Skeletal muscle tissue (tissue), 4 donors: Measurements from ENCODE around the gene GALNT18. TPM values are rescaled to one million over a fixed set of nuclear protein-coding genes. Genes with fewer than 3 reads are reported as not detected.

Source experiments
- H3K27ac ChIP-seq: one replicate; pipeline ENCODE4 v1.7.0; 2013; ENCODE audit warnings: mild to moderate bottlenecking, low read depth, low read length, inconsistent platforms
- H3K27me3 ChIP-seq, 3 donors: one replicate each; pipeline ENCODE4 v1.7.0; 2013; ENCODE audit warnings: low read length in 3 of 3; ENCODE audit not compliant: control insufficient read depth in 3 of 3, insufficient read depth in 3 of 3
- H3K36me3 ChIP-seq, 3 donors: one replicate each; pipeline ENCODE4 v1.7.0; 2013; ENCODE audit warnings: low read length in 3 of 3; ENCODE audit not compliant: control insufficient read depth in 3 of 3, insufficient read depth in 3 of 3
- H3K4me1 ChIP-seq, 3 donors: one replicate each; pipeline ENCODE4 v1.7.0; 2013; ENCODE audit warnings: low read length in 3 of 3, mild to moderate bottlenecking in 3 of 3; ENCODE audit not compliant: control insufficient read depth in 3 of 3, insufficient read depth in 3 of 3
- H3K4me3 ChIP-seq, 3 donors: one replicate each; pipeline ENCODE4 v1.7.0; 2013; ENCODE audit warnings: low read length in 3 of 3
- H3K9ac ChIP-seq, 3 donors: one replicate each; pipeline ENCODE4 v1.7.0; 2013; ENCODE audit warnings: low read length in 3 of 3, mild to moderate bottlenecking in 3 of 3, moderate library complexity in 2 of 3, low read depth in 1 of 3
- H3K9me3 ChIP-seq, 3 donors: one replicate each; pipeline ENCODE4 v1.7.0; 2013; ENCODE audit warnings: low read length in 3 of 3; ENCODE audit not compliant: control insufficient read depth in 3 of 3
- total RNA-seq: library from RNA; depleted of rRNA; stranded (reverse); fragments of >200 nt; gene quantifications from one replicate; pipeline ENCODE4 v1.2.3, GENCODE V29; 2014
- donor health status: Osteomylitis.

The GALNT18 gene
- total RNA-seq, 1 donor from 2014 or later, result 9.4 TPM

DNA sequence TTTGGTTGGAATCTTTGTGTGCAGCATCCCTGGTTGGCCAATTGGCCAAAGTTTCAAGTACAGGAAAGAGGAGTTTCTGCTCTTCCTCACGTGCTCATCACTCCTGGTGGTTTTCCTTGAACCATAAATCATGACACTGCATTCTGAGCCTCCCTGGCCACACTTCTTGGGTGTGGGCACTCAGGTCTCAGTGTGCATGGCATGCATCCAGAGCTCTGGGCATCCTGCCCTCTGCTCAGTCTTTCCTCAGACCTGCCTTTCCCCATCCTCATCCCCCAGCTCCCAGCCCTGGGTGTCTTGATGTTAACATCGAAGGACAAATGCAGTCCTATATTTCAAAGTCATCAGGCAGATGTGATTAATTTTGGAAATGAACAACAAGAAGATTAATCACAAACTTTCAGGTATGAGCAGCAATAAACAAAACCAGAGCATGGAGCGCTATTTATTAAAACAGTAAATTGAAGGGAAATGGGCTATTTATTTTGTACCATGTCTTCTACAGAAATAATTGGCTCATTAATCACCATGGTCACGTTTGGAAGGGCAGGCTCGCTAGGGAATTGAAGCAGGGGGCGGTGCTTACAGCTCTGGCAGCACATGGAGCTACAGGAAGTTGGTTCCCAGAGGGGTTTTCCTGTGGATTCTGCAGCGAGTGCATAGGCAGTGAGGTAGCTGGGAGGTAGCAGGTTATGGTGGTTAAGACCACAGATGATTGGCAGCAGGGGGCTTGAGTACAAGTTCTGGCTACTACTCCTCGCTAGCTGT, 358.4 kb downstream of the GALNT18 start:
- Histone ChIP-seq H3K36me3 (no peaks in the 10 kb centered on the region), H3K27ac (no peak overlapping the region), H3K27me3 (no peaks in the 10 kb centered on the region), H3K9me3 (no peaks in the 10 kb centered on the region), H3K4me3 (no peak overlapping the region), H3K4me1 (peaks cover 3 to 7% (median 6%) of the 10 kb centered on the region in 3 donors), H3K9ac (no peak overlapping the region)

DNA sequence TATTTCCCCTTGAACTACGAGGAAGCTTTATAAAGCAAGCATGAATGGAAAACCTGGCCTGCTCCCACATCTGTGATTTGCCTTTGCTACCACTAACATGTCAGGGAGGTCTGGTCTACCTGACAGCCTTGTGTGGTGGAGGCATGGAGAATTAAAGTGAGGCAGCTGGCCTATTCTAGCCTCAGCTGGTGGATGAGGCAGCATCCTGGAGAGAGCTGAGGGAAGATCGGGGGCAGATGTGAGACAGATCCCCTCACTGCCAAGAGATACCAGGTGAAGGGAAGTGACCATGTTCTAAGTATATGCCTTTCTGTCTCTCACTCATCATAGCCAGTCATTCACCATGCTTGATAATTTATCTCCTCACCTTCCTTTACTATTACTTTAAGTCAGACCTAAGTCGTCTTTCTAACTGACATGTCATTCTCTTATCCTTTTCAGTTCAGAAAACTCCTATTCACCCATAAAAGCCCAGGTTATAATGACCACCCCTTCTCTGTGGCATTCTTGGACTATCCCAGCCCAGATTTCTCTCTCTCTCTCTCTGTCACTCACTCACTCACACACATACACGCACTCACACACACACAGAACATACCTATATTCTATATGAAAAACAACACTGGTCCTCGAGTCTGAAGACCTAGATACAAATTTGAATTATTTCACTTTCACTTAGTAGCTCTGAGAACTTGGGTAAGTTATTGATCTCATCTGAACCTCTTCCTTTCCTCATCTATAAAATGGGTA, 359.5 kb downstream of the GALNT18 start:
- no peaks in the 10 kb centered on the region for H3K36me3 ChIP-seq
- H3K9ac ChIP-seq, result no peak overlapping the region

DNA sequence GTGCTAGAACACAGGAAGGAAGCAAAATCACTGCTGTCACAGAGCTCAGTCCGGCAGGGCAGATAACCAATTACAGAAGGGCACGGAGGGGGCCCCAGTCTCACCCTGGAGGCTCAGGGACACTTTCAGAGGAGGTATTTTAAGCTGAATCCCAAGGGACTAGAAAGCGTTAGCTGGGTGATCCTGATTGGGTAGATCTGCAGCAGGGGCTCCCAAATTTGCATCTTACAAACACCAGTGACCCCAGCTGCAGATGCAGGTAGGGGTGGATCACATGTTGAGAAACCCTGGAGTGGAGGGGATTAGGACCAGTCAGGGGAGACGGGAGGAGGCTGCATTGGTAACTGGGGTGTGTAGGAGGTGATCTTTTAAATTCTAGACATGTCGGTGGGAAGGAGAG, 360.2 kb downstream of the GALNT18 start:
- H3K4me1 ChIP-seq, result peaks cover 3 to 7% (median 6%) of the 10 kb centered on the region in 3 donors
- H3K4me3 ChIP-seq, result no peak overlapping the region
- no peak overlapping the region for H3K9ac ChIP-seq
- H3K27me3 ChIP-seq, result no peaks in the 10 kb centered on the region
- no peaks in the 10 kb centered on the region for H3K9me3 ChIP-seq
- H3K27ac ChIP-seq, result no peak overlapping the region
- H3K36me3 ChIP-seq, result no peaks in the 10 kb centered on the region

More for the DNA sequence above, 359.5 kb downstream of the GALNT18 start:
- Histone ChIP-seq H3K4me3 (no peak overlapping the region), H3K27me3 (no peaks in the 10 kb centered on the region), H3K9me3 (no peaks in the 10 kb centered on the region), H3K4me1 (peaks cover 3 to 7% (median 6%) of the 10 kb centered on the region in 3 donors), H3K27ac (no peak overlapping the region)

DNA sequence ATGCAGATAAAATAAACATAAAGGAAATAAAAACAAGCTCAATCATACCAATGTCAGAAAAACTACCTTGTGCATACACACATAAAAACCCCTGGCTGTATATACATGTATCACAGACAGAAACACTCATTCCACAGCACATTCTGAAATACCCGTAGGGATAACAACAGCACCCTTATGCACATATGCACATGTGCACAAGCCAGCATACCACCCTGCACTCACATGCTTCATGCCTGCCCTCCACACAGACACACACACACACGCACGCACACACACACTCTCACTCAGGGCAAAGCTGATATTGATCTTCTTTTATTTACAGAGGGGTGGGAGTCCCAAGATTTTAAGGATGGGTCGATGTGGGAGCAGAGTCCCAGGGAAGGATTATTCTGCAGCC, 360.9 kb downstream of the GALNT18 start:
- Histone ChIP-seq H3K27me3 (no peaks in the 10 kb centered on the region), H3K9me3 (no peaks in the 10 kb centered on the region), H3K9ac (no peak overlapping the region), H3K4me1 (peaks cover 3 to 7% (median 6%) of the 10 kb centered on the region in 3 donors), H3K27ac (no peak overlapping the region), H3K4me3 (no peak overlapping the region), H3K36me3 (no peaks in the 10 kb centered on the region)

DNA sequence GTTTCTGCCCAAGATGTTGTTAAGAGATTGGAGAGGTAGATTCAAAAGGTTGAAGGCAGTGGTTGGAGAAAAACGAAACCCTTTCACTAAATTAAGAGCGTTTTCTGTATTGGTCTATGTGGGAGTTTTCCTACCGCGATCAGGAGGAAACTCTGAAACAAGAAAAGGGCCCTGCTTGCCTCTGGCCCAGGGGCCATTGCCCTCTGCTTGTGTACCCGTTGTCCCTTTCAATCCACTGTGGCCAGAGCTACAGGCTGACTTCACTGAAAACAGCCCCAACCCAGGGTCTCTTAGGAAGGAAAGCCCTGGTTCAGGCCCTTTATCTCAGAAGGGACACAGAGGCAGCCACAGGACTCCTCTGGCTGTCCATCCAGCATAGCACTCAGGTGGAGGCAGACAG, 367.8 kb downstream of the GALNT18 start:
- H3K9me3 ChIP-seq, result no peaks in the 10 kb centered on the region
- no peaks in the 10 kb centered on the region for H3K27me3 ChIP-seq
- no peaks in the 10 kb centered on the region for H3K36me3 ChIP-seq
- H3K27ac ChIP-seq, result no peak overlapping the region
- no peaks in the 10 kb centered on the region for H3K4me1 ChIP-seq
- H3K4me3 ChIP-seq, result no peak overlapping the region
- no peak overlapping the region for H3K9ac ChIP-seq

DNA sequence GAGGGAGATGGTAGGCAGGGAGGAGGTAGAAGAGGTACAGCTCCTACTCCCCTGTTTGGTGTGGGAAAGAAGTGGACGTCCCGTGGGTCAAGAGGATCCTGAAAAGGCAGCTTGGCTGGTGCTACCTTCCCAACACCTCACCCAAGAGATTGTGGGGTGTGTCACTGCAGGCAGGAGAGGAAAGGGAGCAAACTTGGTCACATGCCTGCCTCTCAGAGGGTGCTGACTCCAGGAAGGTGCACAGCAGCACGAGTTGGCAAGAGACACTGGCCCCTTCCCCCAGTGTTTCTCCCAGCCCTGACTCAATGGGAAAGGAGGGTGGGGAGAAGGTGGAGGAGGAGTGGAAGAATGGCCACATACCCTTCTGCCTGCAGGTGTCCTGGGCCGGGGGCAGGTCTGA, 368.3 kb downstream of the GALNT18 start:
- Histone ChIP-seq H3K27ac (no peak overlapping the region), H3K9ac (no peak overlapping the region), H3K4me3 (no peak overlapping the region), H3K9me3 (no peaks in the 10 kb centered on the region), H3K36me3 (no peaks in the 10 kb centered on the region), H3K27me3 (no peaks in the 10 kb centered on the region), H3K4me1 (no peaks in the 10 kb centered on the region)

- no peaks in the 10 kb centered on the region for H3K27me3 ChIP-seq
- H3K36me3 ChIP-seq, result no peaks in the 10 kb centered on the region
- H3K4me1 ChIP-seq, result no peaks in the 10 kb centered on the region
- no peaks in the 10 kb centered on the region for H3K9me3 ChIP-seq
- no peak overlapping the region for H3K4me3 ChIP-seq
- no peak overlapping the region for H3K27ac ChIP-seq
- H3K9ac ChIP-seq, result no peak overlapping the region
Observed at GRCh38 chr11:11252403-11252802, 369.4 kb downstream of the GALNT18 start.

DNA sequence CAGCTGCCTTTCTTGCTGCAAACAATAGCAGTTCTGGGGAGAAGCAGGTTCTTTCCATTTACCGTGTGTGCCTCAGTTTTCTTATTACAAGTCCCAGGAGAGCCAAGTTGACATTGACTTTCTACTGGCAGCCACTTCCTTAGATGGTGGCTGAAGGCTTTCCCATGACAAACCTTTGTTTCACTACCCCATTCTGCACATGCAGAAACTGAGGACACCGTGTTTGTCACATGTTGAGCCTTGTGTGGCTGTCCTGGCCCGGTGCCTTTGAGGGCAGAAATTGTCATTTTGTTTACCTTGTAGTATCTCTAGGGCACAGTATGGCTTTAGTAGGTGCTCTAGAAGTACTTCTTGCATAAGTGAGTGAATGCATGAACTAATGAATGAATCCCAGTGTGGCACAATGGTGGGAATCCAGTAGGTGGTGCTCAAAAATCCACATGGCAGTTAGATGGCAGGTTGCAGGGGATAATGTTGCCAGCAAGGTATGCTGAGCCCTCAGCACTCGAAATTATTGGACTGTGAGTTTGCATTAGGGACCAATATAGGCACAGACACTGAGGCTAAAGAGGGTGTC, 370.3 kb downstream of the GALNT18 start:
- no peaks in the 10 kb centered on the region for H3K4me1 ChIP-seq
- no peaks in the 10 kb centered on the region for H3K27me3 ChIP-seq
- H3K9ac ChIP-seq, result no peak overlapping the region
- no peaks in the 10 kb centered on the region for H3K36me3 ChIP-seq
- no peak overlapping the region for H3K27ac ChIP-seq
- H3K9me3 ChIP-seq, result no peaks in the 10 kb centered on the region
- no peak overlapping the region for H3K4me3 ChIP-seq

DNA sequence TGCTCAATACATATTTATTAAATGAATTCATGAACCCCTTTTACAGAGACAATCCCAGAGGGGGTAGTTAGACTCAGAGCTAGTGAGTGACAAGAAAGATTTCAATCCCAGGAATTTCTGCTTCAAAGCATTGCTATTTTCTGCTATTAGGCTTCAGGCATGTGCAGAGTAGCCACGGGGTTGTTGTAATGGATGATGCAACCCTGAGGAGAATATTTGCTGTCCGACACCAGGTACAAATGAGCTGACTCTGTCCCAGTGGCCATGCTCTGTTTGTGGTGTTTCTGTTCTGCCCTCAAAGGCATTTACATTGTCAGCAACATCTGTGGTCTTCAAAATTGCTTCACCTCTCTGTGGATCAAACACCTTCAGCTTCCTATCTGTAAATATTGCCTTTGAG, 371.3 kb downstream of the GALNT18 start:
- Histone ChIP-seq H3K27ac (no peak overlapping the region), H3K36me3 (no peaks in the 10 kb centered on the region), H3K27me3 (no peaks in the 10 kb centered on the region), H3K9ac (no peak overlapping the region), H3K4me3 (no peak overlapping the region), H3K4me1 (no peaks in the 10 kb centered on the region), H3K9me3 (no peaks in the 10 kb centered on the region)

GRCh38 chr11:11247576-11247975, 374.2 kb downstream of the GALNT18 start:
- Histone ChIP-seq H3K4me1 (peaks cover 15 to 20% (median 16%) of the 10 kb centered on the region in 3 donors), H3K4me3 (no peak overlapping the region), H3K27me3 (no peaks in the 10 kb centered on the region), H3K36me3 (no peaks in the 10 kb centered on the region), H3K9ac (no peak overlapping the region), H3K27ac (no peak overlapping the region), H3K9me3 (no peaks in the 10 kb centered on the region)
